HL-60/S4 treated with retinoic acid at 250 ng/mL for 4 days and 3 days (cell line): Measurements from ENCODE around the gene HNRNPUL2.

ENCODE experiments used
- in situ Hi-C: fragments of 300-500 bp; cut with MboI; formaldehyde crosslinking; loops from 2 replicates; pipeline ENCODE4 v1.7.0; 2022; ENCODE audit warnings: low sequenced_read_pairs

HNRNPUL2 gene

GRCh38 chr11:62671608-62672389, 55.5 kb downstream of the HNRNPUL2 start, which contains the start of the genes LBHD1 and UQCC3:
LBHD1 (minus strand) TSS chr11:62672267; CDS start chr11:62670031, 2,236 bp downstream.
UQCC3 (plus strand) TSS chr11:62671673; CDS start chr11:62671746, 73 bp downstream.
- in situ Hi-C loops, result no loop called here

DNA sequence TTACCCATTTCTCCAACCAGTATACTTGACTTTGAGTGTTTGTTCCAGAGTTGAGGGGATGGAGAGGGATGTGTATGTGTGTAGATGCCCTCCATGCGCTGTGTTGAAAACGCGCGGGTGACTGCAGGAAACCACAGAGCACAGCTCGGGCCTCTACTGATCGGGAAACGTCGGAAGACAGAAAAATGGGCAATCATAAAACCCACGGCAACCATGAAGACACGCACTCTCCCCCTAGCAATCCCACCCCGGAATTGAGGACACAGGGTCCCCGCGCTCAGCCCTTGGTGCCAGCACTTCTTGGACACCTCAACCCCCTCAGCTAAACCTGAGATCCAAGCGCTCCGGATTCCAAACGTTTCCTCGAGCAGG, 56.0 kb downstream of the HNRNPUL2 start:
- in situ Hi-C loops, result no loop called here

DNA sequence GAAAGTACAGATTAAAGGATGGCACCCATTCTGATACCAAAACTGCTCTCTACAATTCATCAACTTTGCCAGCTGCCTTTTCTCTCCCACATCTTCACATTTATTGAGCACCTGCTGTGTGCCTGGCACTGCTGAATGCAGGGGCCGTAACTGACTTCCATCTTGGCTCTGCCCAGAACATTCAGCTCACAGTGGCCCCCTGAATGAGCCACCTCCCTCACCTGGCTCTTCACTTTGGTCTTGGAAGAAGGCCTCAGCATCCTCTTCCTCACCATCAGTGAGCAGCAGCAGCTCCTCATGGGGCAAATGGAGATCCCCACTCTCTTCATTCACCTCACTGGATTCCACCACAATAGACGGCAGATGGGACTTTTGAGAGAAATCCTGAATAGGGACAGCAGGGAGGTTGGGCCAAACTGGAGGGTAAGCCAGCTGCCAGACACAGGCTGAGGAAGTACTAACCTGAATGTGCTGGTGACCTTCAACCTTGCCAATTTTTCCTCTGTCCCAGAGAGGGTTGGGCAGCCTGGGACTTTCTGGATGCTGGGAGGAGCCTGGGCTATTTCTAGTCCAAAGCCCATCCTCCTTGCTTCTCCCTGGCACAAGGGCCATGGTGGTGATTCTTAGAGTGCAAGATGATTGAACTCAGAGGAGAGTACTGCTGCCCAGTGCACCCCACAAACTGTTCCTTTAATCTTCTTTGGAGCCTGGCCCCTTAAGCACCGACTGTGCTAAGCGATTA, 57.7 kb downstream of the HNRNPUL2 start:
- in situ Hi-C loops, result no loop called here

DNA sequence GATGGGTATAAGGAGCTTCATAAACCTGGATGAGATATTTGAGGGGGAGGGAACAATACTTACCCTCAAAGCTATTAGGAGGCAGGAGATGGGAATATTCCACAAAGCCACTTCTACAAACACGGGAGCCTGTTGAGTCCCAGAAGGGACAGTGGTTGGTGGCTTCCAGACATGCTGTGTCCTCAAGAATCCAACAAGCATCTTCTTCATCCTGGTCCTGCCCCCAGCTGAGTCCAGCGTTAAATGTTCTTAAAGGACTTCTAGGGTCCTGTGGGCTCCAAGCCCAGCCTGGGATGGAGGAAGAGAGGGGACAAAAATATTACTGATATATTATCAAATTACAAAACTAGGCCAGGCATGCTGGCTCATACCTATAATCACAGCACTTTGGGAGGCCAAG, 59.8 kb downstream of the HNRNPUL2 start:
- in situ Hi-C loops, result no loop called here

DNA sequence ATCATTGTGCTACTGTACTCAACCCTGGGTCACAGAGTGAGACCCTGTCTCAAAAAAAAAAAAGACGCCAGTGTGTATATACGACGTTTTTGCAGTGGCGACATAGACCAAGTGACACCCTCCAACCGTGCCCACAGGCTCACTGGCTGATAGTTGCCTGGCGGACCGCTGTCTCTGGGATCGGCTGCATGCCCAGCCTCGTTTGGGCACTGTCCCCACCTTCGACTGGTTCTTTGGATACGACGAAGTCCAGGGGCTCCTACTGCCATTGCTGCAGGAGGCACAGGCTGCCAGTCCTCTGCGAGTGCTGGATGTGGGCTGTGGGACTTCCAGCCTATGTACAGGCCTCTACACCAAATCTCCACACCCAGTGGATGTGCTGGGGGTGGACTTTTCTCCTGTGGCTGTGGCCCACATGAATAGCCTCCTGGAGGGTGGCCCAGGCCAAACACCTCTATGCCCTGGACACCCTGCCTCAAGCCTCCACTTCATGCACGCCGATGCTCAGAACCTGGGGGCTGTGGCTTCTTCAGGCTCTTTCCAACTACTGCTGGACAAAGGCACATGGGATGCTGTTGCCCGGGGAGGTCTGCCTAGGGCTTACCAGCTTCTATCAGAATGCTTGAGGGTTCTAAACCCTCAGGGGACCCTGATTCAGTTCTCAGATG, 60.9 kb downstream of the HNRNPUL2 start:
- in situ Hi-C loops, result no loop called here

DNA sequence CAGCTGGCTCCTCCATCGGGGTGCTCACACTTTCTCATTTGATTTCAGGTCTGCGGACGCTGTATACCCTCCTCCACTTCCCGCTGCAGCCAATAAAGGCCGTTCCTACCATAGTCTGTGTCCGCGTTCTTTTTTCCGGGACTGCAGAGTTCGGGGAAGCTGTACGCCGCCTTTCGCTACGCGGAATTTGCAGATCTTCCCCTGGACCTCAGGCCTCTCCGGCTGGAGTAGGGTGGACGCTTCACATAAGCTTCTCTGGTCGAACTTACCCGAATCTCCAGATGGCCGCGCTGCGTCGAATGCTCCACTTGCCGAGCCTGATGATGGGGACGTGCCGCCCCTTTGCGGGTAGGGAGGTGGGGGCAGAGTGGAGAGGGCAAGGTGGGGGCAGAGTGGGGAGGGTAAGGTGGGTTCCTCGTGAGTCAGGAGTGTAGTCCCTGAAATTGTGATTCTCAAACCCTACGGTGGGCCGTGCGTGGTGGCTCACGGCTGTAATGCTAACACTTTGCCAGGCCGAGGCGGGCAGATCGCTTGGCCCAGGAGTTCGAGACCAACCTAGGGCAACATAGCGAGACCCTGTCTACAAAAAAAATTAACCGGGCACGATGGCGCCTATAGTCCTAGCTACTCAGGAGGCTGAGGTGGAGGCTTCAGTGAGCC, 61.5 kb downstream of the HNRNPUL2 start:
- in situ Hi-C loops, result no loop called here

GRCh38 chr11:62665075-62665598, 62.1 kb downstream of the HNRNPUL2 start, which contains the start of the genes C11orf98 and CSKMT:
C11orf98 (minus strand) TSS chr11:62665210; CDS start chr11:62665169, 41 bp downstream.
CSKMT (plus strand) TSS chr11:62665312; CDS start chr11:62665880, 568 bp downstream.
- in situ Hi-C loops, result no loop called here

GRCh38 chr11:62664405-62665074, 62.7 kb downstream of the HNRNPUL2 start:
- in situ Hi-C loops, result no loop called here
